GM12872 (cell line): ENCODE measurements around the gene KCNJ6.

Experiments used
- TF ChIP-seq, protein P1 (sequence below): IDR thresholded peaks from 3 replicates; pipeline ENCODE4 v1.5.1; 2011; ENCODE audit warnings: low read depth, mild to moderate bottlenecking, low read length, moderate library complexity; ENCODE audit not compliant: insufficient read depth

KCNJ6 gene

DNA sequence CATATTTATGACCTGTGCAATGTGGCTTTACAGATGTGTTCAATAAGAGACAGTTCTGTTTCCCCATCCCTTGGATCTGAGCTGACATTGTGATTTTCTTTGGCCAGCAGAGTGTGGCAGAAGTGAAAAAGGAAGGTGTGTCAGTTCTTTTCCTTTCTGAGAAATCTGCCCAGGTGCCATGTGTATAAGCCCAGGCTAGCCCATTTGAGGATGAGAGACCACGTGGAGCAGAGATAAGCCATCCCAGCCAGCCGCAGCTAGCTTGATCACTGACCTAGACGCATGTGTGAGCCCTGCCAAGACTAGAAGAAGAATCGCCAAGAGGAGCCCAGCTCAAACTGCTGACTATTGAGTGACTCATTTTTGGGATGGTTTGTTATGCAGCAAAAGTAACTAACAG, 127.8 kb downstream of the KCNJ6 start:
- TF ChIP-seq, protein P1, sequence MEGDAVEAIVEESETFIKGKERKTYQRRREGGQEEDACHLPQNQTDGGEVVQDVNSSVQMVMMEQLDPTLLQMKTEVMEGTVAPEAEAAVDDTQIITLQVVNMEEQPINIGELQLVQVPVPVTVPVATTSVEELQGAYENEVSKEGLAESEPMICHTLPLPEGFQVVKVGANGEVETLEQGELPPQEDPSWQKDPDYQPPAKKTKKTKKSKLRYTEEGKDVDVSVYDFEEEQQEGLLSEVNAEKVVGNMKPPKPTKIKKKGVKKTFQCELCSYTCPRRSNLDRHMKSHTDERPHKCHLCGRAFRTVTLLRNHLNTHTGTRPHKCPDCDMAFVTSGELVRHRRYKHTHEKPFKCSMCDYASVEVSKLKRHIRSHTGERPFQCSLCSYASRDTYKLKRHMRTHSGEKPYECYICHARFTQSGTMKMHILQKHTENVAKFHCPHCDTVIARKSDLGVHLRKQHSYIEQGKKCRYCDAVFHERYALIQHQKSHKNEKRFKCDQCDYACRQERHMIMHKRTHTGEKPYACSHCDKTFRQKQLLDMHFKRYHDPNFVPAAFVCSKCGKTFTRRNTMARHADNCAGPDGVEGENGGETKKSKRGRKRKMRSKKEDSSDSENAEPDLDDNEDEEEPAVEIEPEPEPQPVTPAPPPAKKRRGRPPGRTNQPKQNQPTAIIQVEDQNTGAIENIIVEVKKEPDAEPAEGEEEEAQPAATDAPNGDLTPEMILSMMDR: no peak

DNA sequence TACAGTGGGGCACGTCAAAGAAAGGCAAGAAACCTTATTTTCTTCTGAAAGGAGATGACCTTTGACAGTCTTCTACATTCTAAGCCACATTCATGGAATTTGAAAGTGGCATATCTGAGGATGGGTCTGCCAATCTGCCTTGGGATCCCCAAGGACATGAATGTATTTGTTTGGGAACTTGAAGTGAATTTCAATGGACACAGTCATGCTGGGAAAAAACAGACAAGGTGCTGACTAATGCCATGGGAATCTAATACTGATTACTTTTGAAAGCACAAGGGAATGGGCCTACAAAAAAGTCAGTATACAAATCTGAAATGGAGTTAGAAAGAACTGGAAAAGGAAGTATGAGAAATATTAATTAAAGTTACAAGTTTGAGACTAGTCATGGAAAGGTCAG, 128.8 kb downstream of the KCNJ6 start:
- TF ChIP-seq, protein P1: no peak

DNA sequence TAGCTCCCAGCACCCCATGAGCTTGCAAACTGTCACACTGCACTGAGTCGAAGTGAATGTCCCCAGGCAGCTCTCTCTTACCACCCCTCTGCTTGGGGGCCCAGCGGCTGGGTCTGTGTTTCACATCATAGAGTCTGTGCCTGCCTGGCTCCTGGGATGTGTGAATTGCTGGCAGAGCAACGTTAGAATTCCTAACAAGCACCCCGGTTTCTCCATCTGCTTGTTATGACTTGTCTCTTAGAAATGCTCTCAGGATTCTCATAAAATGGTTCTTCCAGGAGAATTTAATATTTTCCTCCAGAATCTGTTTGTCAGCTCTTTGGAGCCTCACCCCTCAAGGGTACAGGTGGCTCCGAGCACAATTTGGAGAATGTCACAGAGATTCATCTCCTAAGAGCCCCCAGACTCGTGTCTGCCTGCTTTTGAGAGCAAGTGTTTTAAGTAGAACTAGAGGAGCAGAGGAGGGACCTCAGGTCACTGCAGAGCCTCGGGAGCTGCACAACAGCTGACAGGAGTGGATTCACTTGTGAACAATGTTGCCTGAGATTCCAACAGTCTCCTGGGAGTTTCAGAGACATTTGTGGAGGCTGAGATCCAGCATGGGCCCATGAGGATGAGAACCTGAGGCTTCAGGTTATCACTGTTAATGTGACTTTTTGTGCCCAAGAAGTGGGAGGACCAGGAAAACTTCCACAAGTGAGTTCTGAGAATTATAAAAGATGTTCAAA, 131.5 kb downstream of the KCNJ6 start:
- TF ChIP-seq, protein P1: no peak

DNA sequence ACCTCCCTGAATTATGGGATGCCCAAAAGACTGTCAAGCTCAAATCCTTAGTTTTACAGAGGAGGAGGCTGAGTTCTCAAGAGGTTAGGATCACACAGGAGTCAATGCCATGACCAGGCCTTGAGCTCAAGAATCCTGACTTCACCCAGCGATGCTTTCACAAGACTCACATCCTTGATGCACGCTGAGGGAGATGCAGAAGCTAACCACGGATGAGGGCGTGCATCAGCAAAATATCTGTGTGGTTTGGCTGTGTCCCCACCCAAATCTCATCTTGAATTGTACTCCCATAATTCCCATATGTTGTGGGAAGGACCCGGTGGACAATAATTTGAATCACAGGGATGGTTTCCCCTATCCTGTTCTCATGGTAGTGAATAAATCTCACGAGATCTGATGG, 133.2 kb downstream of the KCNJ6 start:
- TF ChIP-seq, protein P1: no peak

DNA sequence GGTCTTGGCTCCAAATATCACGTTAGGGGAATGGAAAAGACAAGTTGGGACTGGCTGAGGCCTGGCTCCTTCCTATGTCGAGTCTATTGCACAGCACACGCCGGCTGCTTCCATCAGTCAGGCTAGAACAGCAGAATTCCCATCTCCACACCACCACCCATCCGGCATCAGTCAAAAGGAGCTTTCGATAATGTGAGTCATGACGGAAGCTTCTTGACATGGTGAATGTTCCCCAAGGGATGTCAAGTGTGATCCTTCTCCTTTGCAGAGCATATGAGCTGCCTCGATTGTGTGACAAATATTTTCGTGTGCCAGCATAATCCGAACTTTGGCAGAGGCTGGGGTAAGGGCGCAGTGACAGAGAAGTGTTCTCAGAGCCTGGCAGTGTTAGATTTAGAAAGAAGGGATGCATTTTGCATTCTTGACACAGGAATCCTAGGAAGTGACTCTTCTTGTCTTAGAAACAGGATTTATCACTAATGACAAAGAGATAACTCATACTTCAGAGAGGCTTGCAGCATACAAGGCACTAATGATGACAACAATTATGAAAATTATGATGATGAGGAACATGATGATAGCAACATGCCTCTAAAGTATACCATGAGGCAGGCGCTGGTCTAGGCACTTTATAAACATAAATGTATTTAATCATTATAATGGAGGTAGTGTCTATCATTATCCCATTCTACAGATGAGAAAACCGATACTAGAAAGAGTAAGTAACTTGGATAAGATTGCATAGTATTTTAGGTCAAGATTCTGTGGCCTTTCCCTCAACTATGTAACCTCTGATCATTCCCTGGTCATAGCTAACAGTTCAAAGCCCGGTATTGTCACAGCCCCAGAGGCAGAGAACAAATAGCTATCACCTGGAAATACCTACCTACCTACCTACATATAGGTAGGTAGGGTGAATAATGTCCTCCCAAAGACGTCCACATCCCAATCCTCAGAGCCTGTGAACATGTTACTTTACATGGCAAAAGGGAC, 135.0 kb downstream of the KCNJ6 start:
- TF ChIP-seq, protein P1: no peak

DNA sequence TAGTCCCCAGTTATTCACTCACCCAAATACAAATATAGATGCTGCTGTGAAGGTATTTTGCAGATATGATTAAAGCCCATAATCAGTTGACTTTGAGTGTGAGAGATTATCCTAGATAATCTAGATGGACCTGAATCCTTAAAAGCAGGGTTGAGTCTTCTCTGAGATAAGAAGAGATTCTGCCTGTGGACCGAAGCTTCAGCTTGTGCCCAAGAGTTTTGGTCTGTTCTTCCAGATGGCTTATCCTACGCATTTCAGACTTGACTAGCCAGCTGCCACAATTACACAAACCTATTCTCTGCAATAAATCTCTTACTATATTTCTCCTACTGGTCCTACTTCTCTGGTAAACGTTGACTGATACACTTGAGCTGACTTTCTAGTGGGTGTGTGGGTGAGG, 145.1 kb downstream of the KCNJ6 start:
- TF ChIP-seq, protein P1: no peak

DNA sequence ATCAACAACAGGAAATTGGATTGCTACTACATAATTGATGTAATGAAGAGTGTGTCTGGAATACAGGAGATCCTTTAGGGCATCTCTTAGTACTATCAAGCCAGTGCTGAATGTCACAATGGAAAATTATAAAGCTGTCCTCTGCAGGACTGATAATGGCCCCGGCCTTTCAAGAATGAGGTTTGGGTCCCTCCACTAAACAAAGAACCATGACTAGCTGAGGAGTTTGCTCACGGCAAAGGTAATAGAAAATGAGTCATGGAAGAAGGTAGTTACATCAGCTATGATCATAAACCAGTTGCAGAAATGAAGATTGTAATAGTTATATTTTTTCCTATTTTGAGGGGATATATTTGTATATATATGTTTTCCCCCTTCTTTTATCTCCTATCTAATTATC, 145.8 kb downstream of the KCNJ6 start:
- TF ChIP-seq, protein P1: no peak
